NCI-H2196 (cell line): ENCODE measurements around the gene MEGF6.

ENCODE experiments used
- DNase-seq: peaks from one replicate; lab custom pipeline; 2025; ENCODE audit not compliant: unreplicated experiment; lab: John Stamatoyannopoulos, UW

Gene MEGF6

GRCh38 chr1:3475839-3476573, 135.3 kb downstream of the MEGF6 start:
- DNase-seq: no peak

GRCh38 chr1:3474421-3474820, 136.9 kb downstream of the MEGF6 start:
- DNase-seq: no peak

- no peak for DNase-seq
Observed at GRCh38 chr1:3474016-3474415, 137.3 kb downstream of the MEGF6 start.

- no peak for DNase-seq
Observed at GRCh38 chr1:3473381-3473844, 137.9 kb downstream of the MEGF6 start.

- DNase-seq: no peak
Observed at GRCh38 chr1:3472906-3473305, 138.4 kb downstream of the MEGF6 start.

GRCh38 chr1:3472088-3472850, 139.0 kb downstream of the MEGF6 start:
- no peak for DNase-seq

GRCh38 chr1:3471356-3472087, 139.8 kb downstream of the MEGF6 start:
- no peak for DNase-seq

GRCh38 chr1:3470650-3471355, 140.5 kb downstream of the MEGF6 start:
- DNase-seq: no peak

- no peak for DNase-seq
Observed at GRCh38 chr1:3469849-3470649, 141.3 kb downstream of the MEGF6 start.

- no peak for DNase-seq
Observed at GRCh38 chr1:3469104-3469848, 142.0 kb downstream of the MEGF6 start.

GRCh38 chr1:3468236-3469103, 142.8 kb downstream of the MEGF6 start:
- no peak for DNase-seq

GRCh38 chr1:3467096-3468036, 143.9 kb downstream of the MEGF6 start:
- DNase-seq: no peak

- no peak for DNase-seq
Observed at GRCh38 chr1:3466366-3467075, 144.8 kb downstream of the MEGF6 start.

GRCh38 chr1:3465935-3466321, 145.4 kb downstream of the MEGF6 start:
- no peak for DNase-seq

GRCh38 chr1:3465091-3465934, 146.0 kb downstream of the MEGF6 start:
- DNase-seq: no peak

GRCh38 chr1:3464649-3465025, 146.7 kb downstream of the MEGF6 start:
- DNase-seq: no peak
